ENCODE measurements around the gene SMARCB1.

SMARCB1 gene

GRCh38 chr22:23815541-23816155 lies 28.9 kb downstream of the SMARCB1 start:
- no peak for DNase-seq

DNA sequence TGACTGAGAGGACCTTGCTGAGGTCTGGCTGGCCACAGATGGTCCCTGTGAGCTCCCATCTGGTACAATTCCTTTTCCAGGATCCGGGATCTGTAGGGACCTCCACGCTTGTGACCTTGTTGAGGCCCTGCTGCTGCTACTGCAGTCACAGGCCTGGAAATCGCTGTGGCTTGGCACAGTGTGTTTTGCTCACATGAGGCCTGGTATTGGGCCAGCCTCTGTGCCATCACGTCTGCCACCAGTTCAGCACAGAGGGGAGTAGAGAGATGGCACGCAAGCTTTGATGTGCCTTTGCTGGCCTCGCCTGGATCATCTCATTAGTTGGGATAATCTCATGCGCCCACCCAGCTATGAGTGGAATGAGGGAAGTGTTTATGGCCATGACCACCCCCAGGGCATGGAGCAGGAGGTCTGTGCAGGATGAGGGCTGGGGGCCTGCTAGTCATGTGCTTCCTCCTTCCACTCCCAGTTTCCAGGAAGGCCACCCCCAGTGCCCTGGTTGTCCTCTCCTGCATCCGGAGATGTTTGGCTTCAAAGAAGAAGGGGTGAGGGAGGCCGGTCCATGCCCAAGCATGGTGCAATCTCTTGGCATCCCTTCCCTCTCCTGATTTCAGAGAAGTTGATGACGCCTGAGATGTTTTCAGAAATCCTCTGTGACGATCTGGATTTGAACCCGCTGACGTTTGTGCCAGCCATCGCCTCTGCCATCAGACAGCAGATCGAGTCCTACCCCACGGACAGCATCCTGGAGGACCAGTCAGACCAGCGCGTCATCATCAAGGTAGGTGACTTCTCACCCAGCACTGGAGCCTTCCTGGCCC lies 29.6 kb downstream of the SMARCB1 start:
- DNase-seq: no peak

DNA sequence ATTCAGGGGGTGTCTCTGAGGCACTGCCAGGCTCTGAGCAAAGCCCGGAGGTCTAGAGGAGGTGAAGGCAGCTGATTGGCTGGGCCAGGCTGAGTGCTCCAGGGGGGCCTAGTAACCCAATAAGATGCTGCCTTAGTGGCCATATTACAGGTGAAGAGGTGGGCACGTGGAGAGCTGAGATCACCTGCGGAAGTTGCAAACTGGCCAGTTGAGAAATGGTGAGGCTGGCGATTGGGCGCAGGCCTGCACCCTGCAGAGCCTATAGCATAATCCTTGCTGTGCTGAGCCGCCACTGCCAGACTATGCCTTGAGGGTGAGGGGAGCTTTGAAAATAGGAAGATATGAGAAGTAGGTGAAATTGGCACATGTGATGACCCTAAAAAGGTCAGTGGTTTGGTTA lies 30.4 kb downstream of the SMARCB1 start:
- no peak for DNase-seq

DNA sequence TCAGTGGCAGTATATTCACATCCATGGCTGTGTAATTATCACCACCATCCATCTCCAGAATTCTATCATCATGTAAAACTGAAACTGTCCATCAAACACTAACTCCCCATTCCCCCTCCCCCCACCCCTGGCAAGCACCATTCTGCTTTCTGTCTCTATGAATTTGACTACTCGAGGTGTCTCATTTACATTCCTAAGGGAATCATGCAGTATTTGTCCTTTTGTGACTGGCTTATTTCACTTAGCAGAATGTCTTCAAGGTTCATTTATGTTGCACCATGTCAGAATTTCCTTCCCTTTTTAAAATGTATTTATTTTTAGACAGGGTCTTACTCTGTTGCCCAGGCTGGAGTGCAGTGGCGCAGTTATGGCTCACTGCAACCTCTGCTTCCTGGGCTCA lies 31.8 kb downstream of the SMARCB1 start:
- DNase-seq: no peak

- DNase-seq: no peak
Observed at GRCh38 chr22:23820748-23821211, 34.0 kb downstream of the SMARCB1 start.

DNA sequence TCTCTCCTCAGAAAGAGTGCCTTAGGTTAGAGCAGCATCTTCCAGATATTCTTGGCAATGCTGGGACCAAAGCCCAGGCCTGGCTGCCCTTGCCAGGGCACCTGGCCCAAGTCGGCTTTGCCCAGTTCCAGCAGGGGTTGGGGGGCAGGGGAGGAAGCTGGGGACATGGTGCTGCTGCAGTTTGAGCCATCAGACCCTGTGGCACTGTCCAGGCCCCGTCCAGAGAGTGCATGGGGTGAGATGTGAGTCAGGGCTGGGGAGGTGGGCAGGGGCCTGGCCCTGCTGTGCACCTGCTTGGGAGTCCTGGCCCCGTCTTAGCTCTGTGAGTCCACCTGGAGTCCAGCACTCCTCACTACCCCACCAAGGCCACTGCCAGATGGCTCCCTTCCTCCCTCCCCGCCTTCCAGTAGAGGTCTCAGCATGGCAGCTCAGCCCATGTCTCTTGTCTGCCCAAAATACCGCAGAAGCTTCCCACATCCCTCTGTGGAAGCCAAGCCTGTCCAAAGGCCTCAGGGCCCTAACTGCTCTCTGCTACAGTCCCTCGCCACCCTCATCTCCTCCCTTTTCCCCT lies 35.4 kb downstream of the SMARCB1 start:
- DNase-seq: no peak

DNA sequence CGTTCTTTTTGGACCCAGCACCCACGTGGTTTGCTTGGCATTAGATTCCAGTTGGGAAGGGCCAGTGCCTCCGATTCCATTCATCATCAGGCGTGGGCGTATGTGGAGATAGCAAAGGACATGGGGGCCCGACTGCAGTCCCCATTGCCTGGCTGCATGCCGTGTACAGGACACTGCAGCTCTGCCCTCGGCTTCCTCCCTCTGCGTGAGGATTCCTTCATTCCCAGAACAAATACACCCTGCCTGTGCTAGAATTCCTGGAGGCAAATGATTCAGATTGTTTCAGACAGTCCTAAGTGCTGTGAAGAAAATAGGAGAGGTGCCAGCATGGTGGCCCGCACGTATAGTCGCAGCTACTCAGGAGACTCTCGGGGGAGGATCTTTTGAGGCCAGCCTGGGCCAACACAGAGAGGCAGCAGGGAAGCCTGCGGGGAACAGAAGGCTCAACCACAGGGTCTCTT lies 36.6 kb downstream of the SMARCB1 start:
- no peak for DNase-seq

DNA sequence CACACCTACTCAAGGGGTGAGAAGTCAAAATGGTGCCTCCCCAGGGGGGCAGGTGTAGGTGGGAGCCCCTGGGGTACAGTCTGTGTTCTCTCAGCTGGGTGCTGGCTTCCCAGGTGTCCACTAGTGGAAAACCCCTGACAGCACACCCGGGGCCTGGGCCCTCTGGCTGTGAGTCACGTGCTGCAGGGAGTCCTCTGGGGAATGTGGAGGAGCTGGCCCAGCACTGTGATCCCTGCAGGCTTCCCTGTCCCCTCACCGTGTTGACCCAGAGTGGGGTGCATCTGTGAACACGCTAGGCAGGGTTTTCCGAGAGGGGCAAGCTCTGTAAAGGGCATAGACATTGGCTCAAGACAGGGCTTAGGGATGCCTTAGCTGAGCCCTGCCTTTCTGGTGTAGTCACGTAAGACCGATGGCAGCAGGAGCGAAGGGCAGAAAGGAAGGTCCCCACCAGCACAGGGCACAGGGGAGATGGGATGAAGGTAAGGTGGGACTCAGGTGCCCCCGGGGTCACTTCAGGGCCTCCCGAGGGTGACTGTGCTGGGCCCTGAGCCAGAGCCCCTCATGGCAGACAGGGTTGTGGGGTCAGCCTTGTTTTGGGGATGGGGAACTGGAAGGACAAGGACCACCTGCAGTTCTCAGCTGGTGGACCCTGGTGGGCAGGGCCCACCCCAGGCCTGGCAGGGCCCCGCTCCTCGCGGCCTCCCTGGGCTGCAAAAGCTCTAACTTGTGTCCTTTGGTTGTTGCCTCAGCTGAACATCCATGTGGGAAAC lies 37.9 kb downstream of the SMARCB1 start:
- no peak for DNase-seq

DNA sequence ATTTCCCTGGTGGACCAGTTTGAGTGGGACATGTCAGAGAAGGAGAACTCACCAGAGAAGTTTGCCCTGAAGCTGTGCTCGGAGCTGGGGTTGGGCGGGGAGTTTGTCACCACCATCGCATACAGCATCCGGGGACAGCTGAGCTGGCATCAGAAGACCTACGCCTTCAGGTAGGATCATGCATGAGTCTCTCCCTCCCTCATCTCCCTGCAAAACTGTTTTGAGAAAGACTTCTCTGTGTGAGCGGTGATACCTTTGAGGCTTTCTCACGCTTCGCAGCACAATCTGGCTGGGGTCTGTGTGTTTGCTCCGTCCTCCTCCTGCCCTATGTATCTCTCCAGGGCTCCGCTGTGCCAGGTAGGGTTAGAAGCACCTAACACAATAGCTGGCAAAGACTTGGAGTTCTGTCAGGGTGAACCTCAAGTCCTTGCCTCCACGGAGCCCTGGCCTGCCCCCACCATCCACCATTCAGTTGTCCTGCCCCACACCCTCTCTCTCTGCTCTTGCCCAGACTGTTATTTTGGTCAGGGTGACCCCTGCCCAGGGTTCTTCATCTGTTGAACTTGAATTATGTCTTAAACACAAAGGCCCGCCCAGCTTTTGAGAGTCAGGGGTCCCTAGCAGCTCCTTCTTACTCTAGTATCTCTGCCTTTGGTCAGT lies 38.6 kb downstream of the SMARCB1 start:
- no peak for DNase-seq

DNA sequence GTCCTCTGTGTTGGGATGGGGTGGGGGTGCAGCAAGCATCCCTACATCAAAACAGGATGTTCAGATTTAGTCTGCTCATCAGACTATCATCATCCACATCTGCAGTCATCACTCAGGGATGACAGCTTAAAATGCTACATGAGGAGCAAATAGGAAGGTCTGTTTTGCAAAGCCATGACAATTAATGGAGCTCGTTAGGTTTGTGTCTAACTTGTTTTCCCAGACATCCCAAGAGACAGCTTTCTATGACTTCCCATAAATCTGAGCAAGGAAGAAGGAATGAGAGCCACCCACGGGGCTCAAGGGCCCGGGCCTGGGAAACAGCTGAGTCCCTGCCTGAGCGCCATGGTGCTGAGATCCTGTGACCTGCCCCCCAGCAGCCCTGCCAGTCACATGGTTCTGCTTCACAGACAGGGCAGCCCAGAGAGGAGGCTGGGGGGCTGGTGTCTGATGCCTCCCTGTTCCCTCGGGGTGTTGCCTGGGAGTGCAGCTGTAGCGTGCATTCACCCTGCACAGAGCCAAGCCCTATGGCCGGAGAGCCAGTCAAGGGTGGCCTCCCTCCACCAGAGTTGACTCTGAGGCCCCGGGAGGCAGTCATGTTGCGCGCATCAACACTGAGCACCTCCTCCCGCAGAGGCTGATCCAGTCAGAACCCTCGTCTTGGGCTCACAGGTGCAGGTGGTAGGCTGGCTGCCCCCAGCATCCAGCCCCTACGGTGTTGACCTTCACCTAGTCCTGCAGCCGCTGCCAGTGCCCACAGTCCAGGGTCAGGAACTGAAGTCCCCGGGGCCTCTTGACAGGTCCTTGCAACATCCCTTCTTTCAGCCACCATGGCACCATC lies 40.0 kb downstream of the SMARCB1 start:
- DNase-seq: no peak

DNA sequence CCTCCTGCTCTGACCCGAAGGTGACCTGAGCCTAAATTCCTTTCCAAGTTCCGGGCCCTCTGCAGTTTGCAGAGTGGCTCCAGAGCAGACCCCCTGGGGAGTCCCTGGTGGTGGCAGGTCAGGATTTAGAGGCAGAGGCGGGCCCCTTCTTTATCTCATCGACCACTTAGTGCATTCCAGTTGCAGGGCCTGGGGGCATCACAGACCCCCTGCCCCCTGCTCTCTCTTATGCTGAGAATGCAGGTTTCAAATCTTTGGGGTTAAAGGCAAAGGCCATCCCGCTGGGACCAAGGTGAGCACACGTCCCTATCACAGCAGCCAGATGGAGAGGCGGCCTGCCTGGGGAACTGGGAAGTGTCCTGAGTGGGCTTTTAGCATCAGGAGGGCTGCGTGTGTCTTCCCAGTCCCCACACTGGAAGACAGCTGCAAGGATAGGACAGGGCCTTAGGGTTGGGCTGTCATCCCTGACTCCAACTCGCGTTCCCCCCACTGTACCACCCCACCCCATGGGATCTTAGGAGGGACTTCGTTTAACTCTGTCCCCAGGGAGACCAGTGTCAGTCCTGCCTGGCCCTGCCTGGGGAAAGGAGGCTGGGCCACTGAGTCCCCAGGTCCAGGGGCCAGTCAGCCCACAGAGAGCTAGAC lies 40.7 kb downstream of the SMARCB1 start:
- no peak for DNase-seq

DNA sequence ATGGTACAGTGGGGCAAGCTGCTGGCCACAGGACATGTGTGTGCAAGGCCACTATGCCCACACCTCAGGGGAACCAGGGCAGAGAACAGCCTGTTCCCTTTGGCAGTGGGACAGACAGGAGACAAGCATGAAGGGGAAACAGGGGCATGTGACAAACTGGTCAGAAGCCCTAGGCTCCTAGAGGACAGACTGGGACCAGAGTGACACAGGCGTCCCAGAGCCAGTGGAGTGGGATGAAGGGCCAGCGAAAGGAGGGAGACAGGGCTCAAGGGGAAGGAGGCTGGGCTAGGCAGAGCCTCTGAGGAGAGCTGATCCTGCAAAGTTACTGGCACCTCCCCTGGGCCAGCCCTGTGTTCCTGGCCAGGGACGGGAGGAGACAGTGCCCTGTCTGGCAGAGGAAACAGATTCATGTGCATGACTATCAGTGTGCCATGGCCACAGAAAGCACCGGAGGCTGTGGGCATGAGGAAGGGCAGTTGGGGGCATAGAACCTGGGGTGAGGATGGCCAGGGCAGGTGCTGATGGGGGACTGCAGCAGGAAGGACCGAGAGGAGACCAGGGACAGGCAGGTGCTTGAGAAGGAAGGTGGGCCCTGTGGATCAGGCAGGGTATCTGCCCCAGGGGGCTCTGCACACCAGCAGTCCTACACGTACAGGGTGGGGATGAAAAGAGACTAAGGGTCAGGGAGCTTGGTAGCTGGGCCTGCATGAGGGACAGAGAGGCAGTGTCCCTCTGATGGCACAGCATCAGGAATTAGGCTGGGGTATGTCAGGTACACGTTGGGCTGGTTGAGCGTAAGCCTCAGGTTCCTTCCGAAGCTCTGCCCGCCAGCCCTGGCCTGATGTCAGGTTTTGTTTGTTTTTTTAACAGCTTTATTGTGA lies 42.3 kb downstream of the SMARCB1 start:
- no peak for DNase-seq

- no peak for DNase-seq
Observed at GRCh38 chr22:23829845-23830372, 43.1 kb downstream of the SMARCB1 start.

- DNase-seq: no peak
Observed at GRCh38 chr22:23831261-23831660, 44.5 kb downstream of the SMARCB1 start.

- no peak for DNase-seq
Observed at GRCh38 chr22:23831781-23832180, 45.0 kb downstream of the SMARCB1 start.

- no peak for DNase-seq
Observed at GRCh38 chr22:23832226-23833016, 45.7 kb downstream of the SMARCB1 start.

GRCh38 chr22:23833017-23833751 lies 46.4 kb downstream of the SMARCB1 start:
- DNase-seq: no peak

- DNase-seq: no peak
Observed at GRCh38 chr22:23833911-23834317, 47.1 kb downstream of the SMARCB1 start.

Measured in NCI-H526 treated with DMSO at 0.1 percent for 48 hours (cell line).